ENCODE results near the gene BCS1L. TPM values are rescaled to one million over a fixed set of nuclear protein-coding genes. Genes with fewer than 3 reads are reported as not detected.

BCS1L gene
- total RNA-seq, 1 experiment from 2014 or later, result 38.8 TPM

DNA sequence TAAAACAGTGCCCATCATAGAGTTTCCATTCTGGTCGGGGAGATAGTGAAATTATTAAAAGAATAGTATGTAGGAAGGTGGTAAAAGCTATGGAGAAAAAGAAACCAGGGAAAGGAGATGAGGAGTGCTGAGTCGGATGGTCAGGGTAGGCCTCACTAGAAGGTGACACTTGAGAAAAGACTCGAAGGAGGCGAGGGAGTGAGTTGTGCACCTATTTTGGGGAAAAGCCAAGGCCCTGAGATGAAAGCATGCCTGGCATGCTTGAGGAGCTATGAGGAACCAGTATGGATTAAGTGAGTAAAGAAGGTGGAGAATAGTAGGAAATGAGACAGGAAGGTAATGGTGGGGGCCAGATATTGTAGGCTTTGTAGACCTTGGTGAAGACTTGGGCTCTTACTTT lies 43.9 kb downstream of the BCS1L start:
- Histone ChIP-seq H3K9me3 (ENCODE audit: insufficient read depth, low read depth) (no peaks in the 10 kb centered on the region), H3F3A (ENCODE audit: insufficient read depth, low read depth) (no peaks in the 10 kb centered on the region), H3K4me3 (no peak overlapping the region), H3K9me2 (ENCODE audit: insufficient read depth) (no peaks in the 10 kb centered on the region), H3K27ac (no peak overlapping the region), H4K20me1 (ENCODE audit: insufficient read depth) (no peaks in the 10 kb centered on the region), H2AFZ (no peak overlapping the region), H3K36me3 (ENCODE audit: low read depth) (no peaks in the 10 kb centered on the region), H3K27me3 (ENCODE audit: insufficient read depth, low read depth) (no peaks in the 10 kb centered on the region), H3K4me1 (replicated peaks; ENCODE audit: insufficient read depth) (no peaks in the 10 kb centered on the region), H3K4me2 (no peak overlapping the region), H3K79me2 (ENCODE audit: low read depth) (no peaks in the 10 kb centered on the region)
- ChIA-PET CTCF (no interaction called here), POLR2A (ENCODE audit: unreplicated experiment) (no interaction called here)
- intact Hi-C loops (cut with micrococcal nuclease; ENCODE audit: unreplicated experiment), result no loop called here
- no peak for TF ChIP-seq EZH2 (IDR thresholded peaks at IDR 0.05; ENCODE audit: low read depth)
- TF ChIP-seq, protein P1, sequence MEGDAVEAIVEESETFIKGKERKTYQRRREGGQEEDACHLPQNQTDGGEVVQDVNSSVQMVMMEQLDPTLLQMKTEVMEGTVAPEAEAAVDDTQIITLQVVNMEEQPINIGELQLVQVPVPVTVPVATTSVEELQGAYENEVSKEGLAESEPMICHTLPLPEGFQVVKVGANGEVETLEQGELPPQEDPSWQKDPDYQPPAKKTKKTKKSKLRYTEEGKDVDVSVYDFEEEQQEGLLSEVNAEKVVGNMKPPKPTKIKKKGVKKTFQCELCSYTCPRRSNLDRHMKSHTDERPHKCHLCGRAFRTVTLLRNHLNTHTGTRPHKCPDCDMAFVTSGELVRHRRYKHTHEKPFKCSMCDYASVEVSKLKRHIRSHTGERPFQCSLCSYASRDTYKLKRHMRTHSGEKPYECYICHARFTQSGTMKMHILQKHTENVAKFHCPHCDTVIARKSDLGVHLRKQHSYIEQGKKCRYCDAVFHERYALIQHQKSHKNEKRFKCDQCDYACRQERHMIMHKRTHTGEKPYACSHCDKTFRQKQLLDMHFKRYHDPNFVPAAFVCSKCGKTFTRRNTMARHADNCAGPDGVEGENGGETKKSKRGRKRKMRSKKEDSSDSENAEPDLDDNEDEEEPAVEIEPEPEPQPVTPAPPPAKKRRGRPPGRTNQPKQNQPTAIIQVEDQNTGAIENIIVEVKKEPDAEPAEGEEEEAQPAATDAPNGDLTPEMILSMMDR (conservative IDR thresholded peaks at IDR 0.05), result no peak
- DNase-seq, result no peak
- no TSS peak for BruUV-seq (replicated peaks)

DNA sequence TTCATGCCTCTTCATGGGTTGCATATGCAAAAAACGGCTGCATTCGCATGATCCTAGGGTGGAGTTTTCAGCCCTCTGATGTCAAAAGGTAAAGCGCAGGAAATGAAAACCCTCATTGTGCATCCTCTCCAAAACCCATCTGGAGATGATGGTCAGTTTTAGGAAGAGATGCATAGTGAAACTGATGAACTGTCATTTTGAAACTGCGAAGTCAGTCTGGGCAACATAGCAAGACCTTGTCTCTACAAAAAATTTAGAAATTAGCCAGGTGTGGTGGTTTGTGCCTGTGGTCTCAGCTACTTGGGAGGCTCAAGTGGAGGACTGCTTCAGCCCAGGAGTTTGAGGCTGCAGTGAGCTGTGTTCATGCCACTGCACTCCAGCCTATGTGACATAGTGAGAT lies 48.6 kb downstream of the BCS1L start:
- Histone ChIP-seq H3F3A (ENCODE audit: insufficient read depth, low read depth) (no peaks in the 10 kb centered on the region), H3K4me3 (no peak overlapping the region), H3K36me3 (ENCODE audit: low read depth) (no peaks in the 10 kb centered on the region), H3K9me2 (ENCODE audit: insufficient read depth) (no peaks in the 10 kb centered on the region), H3K4me1 (replicated peaks; ENCODE audit: insufficient read depth) (peaks cover 13% of the 10 kb centered on the region), H3K4me2 (no peak overlapping the region), H2AFZ (no peak overlapping the region), H3K9me3 (ENCODE audit: insufficient read depth, low read depth) (no peaks in the 10 kb centered on the region), H3K79me2 (ENCODE audit: low read depth) (peaks cover 23% of the 10 kb centered on the region), H3K27ac (no peak overlapping the region), H4K20me1 (ENCODE audit: insufficient read depth) (peaks cover 3% of the 10 kb centered on the region; the same call in 1 of the 2 replicates), H3K27me3 (ENCODE audit: insufficient read depth, low read depth) (no peaks in the 10 kb centered on the region)
- POLR2A ChIA-PET (ENCODE audit: unreplicated experiment), result no interaction called here
- CTCF ChIA-PET, result interaction anchor here (0.6 to 0.7 kb wide), 2 partner anchors 44 to 504 kb away, joined by 3 to 10 read pairs; no protein-coding TSS in a partner anchor
- TF ChIP-seq EZH2 (IDR thresholded peaks at IDR 0.05; ENCODE audit: low read depth), result no peak
- TF ChIP-seq, protein P1 (conservative IDR thresholded peaks at IDR 0.05), result no peak
- no peak for DNase-seq
- BruUV-seq (replicated peaks), result no TSS peak
- intact Hi-C loops (cut with micrococcal nuclease; ENCODE audit: unreplicated experiment), result no loop called here

DNA sequence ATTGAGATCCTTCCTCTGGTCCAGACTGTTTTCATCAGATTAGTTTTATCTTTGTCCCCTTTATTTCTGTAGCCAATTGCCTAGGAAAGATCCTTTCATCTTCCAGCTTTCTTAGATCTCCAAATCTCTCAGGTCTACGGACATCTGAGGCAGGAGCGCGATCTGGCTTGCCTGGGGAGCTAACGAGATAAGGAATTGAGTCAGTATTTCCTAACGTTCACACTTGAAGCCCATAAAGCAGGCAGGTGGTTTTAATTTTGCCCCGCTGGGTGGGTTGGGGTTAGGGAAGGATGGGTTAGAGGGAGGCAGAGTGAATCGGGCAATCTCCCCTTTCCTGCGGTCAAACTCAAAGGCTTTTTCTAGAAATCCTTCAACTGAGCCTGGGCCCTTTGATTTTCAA lies 50.4 kb downstream of the BCS1L start:
- BruUV-seq (replicated peaks), result no TSS peak
- no peaks in the 10 kb centered on the region for H3F3A ChIP-seq (ENCODE audit: insufficient read depth, low read depth)
- no peaks in the 10 kb centered on the region for H3K27me3 ChIP-seq (ENCODE audit: insufficient read depth, low read depth)
- H2AFZ ChIP-seq, result peak overlapping the region; percentile 89; the same call in 1 of the 2 replicates
- no peak overlapping the region for H3K4me2 ChIP-seq
- no peak overlapping the region for H3K27ac ChIP-seq
- no peaks in the 10 kb centered on the region for H3K9me2 ChIP-seq (ENCODE audit: insufficient read depth)
- CTCF ChIA-PET, result interaction anchor here (0.5 to 1.3 kb wide), 6 partner anchors 22 to 632 kb away, joined by 3 to 7 read pairs (median 4); partner anchors contain the start of genes BCS1L and ZNF142
- H3K9me3 ChIP-seq (ENCODE audit: insufficient read depth, low read depth), result no peaks in the 10 kb centered on the region
- intact Hi-C loops (cut with micrococcal nuclease; ENCODE audit: unreplicated experiment), result loop anchor here (1.0 kb wide), 1 partner anchor 137 kb away; no protein-coding TSS in a partner anchor
- POLR2A ChIA-PET (ENCODE audit: unreplicated experiment), result interaction anchor here (0.5 to 0.6 kb wide), 2 partner anchors 91 to 119 kb away, joined by 3 to 10 read pairs; no protein-coding TSS in a partner anchor
- H4K20me1 ChIP-seq (ENCODE audit: insufficient read depth), result peaks cover 3% of the 10 kb centered on the region; the same call in 1 of the 2 replicates
- no peak overlapping the region for H3K4me3 ChIP-seq
- H3K79me2 ChIP-seq (ENCODE audit: low read depth), result peaks cover 39% of the 10 kb centered on the region
- DNase-seq, result no peak
- peaks cover 13% of the 10 kb centered on the region for H3K4me1 ChIP-seq (replicated peaks; ENCODE audit: insufficient read depth)
- TF ChIP-seq, protein P1 (conservative IDR thresholded peaks at IDR 0.05), result no peak
- no peak for TF ChIP-seq EZH2 (IDR thresholded peaks at IDR 0.05; ENCODE audit: low read depth)
- H3K36me3 ChIP-seq (ENCODE audit: low read depth), result no peaks in the 10 kb centered on the region
